HG03280 (cell line): Measurements from ENCODE around the gene IDH3A.
"Not testable (repeated sequence)": the region's sequence is repeated elsewhere in the genome, so short reads cannot be mapped to it uniquely, and the experiment has no call there.

Experiments
- ATAC-seq: cut with Tn5 transposase; IDR thresholded peaks from one replicate; pipeline ENCODE4 v1.9.1; 2021; ENCODE audit warnings: mild to moderate bottlenecking, moderate library complexity; ENCODE audit not compliant: unreplicated experiment

Gene IDH3A

GRCh38 chr15:78129077-78129750, 19.9 kb upstream of the IDH3A start:
- ATAC-seq, result no peak

GRCh38 chr15:78129751-78130287, 19.3 kb upstream of the IDH3A start:
- no peak for ATAC-seq

GRCh38 chr15:78130466-78131294, 18.5 kb upstream of the IDH3A start:
- peak; percentile 42 for ATAC-seq

- ATAC-seq, result peak; percentile 74
Measured at GRCh38 chr15:78131295-78132061, 17.7 kb upstream of the IDH3A start, which contains the start of gene CIB2. Gene CIB2, minus strand, starts transcription at chr15:78131445. Its CDS starts 230 bp downstream, at chr15:78131215.

- no peak for ATAC-seq
Measured at GRCh38 chr15:78133801-78134200, 15.4 kb upstream of the IDH3A start.

- no peak for ATAC-seq
Measured at GRCh38 chr15:78139578-78139977, 9.6 kb upstream of the IDH3A start.

GRCh38 chr15:78140292-78140691, 8.9 kb upstream of the IDH3A start:
- no peak for ATAC-seq

- no peak for ATAC-seq
Measured at GRCh38 chr15:78142332-78142731, 6.8 kb upstream of the IDH3A start.

GRCh38 chr15:78146425-78147154, 2.6 kb upstream of the IDH3A start:
- no peak for ATAC-seq

- no peak for ATAC-seq
Measured at GRCh38 chr15:78147566-78147965, 1.6 kb upstream of the IDH3A start.

GRCh38 chr15:78148392-78149067, 632 bp upstream of the IDH3A start:
- no peak for ATAC-seq

GRCh38 chr15:78149805-78150751, 916 bp downstream of the IDH3A start:
- no peak for ATAC-seq

- ATAC-seq, result not testable (repeated sequence)
Measured at GRCh38 chr15:78151075-78151474, 1.9 kb downstream of the IDH3A start.

GRCh38 chr15:78154955-78155354, 5.8 kb downstream of the IDH3A start:
- no peak for ATAC-seq

- no peak for ATAC-seq
Measured at GRCh38 chr15:78155355-78155939, 6.3 kb downstream of the IDH3A start.

- ATAC-seq, result no peak
Measured at GRCh38 chr15:78156653-78157052, 7.5 kb downstream of the IDH3A start.

- ATAC-seq, result no peak
Measured at GRCh38 chr15:78157203-78157602, 8.0 kb downstream of the IDH3A start.

- no peak for ATAC-seq
Measured at GRCh38 chr15:78159395-78159794, 10.2 kb downstream of the IDH3A start.
